GM11168 (cell line): ENCODE measurements around the gene UNC45A.
"Not testable (repeated sequence)": the region's sequence is repeated elsewhere in the genome, so short reads cannot be mapped to it uniquely, and the experiment has no call there.

Experiments
- in situ Hi-C: fragments of 300-500 bp; cut with MboI; formaldehyde crosslinking; loops from one replicate; pipeline ENCODE4 v1.12.0; 2022; ENCODE audit warnings: low sequenced_read_pairs; ENCODE audit not compliant: unreplicated experiment

Gene UNC45A

GRCh38 chr15:90902840-90903732, 32.0 kb upstream of the UNC45A start, which contains the start of gene MAN2A2:
Gene MAN2A2, plus strand, starts transcription at chr15:90903302. Its CDS starts 906 bp downstream, at chr15:90904208.
- in situ Hi-C loops: no loop called here

- in situ Hi-C loops: no loop called here
These were observed 31.1 kb upstream of the UNC45A start for GRCh38 chr15:90903733-90904536.

DNA sequence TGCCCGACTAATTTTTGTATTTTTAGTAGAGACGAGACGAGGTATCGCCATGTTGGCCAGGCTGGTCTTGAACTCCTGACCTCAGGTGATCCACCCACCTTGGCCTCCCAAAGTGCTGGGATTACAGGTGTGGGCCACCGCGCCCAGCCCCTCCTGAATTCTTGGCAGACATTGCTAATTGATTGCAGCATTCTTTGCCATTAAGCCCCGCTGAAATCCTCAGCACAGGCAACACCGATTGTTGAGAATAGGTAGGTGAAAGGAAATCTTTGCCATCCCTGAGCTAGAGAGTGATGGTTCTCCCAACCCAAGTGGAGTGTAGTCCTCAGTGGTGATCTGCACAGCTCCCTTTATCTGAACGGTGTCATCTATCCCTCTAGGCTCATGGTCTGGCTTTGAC, 30.3 kb upstream of the UNC45A start:
- in situ Hi-C loops: no loop called here

DNA sequence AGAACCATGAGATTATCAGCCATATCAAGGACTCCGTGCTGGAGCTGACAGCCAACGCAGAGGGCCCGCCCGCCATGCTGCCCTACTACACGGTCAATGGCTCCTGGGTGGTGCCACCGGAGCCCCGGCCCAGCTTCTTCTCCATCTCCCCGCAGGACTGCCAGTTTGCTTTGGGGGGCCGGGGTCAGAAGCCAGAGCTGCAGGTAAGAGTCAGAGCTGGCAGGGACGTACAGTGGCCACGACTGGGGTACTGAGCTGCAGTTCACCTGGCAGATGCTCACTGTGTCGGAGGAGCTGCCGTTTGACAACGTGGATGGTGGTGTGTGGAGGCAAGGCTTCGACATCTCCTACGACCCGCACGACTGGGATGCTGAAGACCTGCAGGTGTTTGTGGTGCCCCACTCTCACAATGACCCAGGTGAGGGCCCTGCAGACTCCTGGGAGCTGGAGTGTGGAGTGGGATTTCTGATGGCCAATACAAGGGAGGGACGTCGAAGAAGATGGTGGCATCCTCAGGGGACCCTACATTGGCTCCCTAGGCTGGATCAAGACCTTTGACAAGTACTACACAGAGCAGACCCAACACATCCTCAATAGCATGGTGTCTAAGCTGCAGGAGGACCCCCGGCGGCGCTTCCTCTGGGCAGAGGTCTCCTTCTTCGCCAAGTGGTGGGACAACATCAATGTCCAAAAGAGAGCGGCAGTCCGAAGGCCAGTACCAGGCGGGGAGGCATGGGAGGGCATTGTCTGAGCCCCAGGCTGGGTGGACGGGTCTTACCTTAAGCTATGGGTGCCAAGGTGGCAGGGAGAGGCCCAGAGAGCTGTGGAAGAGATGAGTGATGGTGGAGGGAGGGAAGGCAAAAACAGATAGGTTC, 29.5 kb upstream of the UNC45A start:
- in situ Hi-C loops: no loop called here

DNA sequence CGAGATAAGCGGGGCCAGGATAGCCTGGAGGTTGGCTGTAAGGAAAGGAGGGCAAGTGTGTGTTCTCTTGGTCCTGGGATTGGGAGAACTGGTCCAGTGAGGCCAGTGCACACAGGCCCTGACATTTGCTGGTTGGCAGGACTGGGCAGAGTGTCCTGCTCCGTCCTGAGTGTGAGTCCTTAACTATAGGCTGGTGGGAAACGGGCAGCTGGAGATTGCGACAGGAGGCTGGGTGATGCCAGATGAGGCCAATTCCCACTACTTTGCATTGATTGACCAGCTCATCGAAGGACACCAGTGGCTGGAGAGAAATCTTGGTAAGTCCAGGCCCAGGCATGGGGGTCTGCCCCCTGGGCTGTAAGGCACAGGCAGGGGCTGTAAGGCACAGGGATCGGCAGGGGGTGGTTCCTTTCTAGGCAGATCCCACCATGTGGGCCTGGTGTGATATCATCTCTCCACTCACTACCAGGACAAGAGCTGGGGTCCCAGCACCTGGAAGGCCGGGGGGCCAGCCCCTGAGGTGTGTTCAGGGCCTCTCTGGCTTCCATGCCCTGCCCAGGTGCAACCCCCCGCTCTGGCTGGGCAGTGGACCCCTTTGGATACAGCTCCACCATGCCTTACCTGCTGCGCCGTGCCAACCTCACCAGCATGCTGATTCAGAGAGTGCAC, 28.8 kb upstream of the UNC45A start:
- in situ Hi-C loops: no loop called here

- in situ Hi-C loops: no loop called here
These were observed 27.9 kb upstream of the UNC45A start for GRCh38 chr15:90907051-90907660.

- in situ Hi-C loops: no loop called here
These were observed 27.1 kb upstream of the UNC45A start for GRCh38 chr15:90907838-90908507.

GRCh38 chr15:90909449-90909848, 25.6 kb upstream of the UNC45A start:
- in situ Hi-C loops: not testable (repeated sequence)

GRCh38 chr15:90909976-90910375, 25.1 kb upstream of the UNC45A start:
- in situ Hi-C loops: no loop called here

- in situ Hi-C loops: no loop called here
These were observed 24.4 kb upstream of the UNC45A start for GRCh38 chr15:90910441-90911301.

DNA sequence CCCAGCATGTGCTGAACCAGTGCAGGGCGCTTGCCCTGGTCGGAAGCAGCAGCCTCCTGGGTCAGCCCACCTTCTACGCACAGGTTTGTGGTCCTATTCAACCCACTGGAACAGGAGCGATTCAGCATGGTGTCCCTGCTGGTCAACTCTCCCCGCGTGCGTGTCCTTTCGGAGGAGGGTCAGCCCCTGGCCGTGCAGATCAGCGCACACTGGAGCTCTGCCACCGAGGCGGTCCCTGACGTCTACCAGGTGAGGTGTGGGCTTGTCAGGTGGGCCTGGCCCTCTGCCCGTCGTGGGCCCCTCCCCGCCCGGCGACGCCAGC, 23.8 kb upstream of the UNC45A start:
- in situ Hi-C loops: no loop called here

- in situ Hi-C loops: no loop called here
These were observed 22.9 kb upstream of the UNC45A start for GRCh38 chr15:90911906-90912769.

GRCh38 chr15:90912770-90913075, 22.4 kb upstream of the UNC45A start:
- in situ Hi-C loops: no loop called here

DNA sequence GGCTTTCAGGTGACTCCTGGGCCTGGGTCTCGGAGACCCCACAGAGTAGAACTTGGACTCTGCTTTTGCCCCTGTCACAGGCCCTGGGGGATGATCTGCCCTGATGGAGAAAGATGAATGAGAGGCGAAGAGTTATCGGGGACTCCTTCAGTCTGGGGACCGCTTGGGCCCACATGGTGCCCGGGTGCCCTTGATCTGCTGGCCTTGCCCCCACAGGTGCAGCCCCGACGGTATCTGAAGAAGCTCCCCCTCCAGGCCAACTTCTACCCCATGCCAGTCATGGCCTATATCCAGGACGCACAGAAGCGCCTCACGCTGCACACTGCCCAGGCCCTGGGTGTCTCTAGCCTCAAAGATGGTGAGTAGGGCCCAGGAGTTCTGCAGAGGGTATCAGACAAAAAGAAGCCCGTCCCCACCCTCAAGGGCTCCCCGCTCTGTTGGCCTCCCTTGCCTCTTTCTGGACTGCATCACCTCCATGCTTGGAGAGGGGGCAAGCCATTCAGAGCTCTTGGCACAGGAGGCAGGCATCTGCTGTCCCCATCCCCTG, 21.6 kb upstream of the UNC45A start:
- in situ Hi-C loops: no loop called here

- in situ Hi-C loops: no loop called here
These were observed 20.6 kb upstream of the UNC45A start for GRCh38 chr15:90914305-90915080.

DNA sequence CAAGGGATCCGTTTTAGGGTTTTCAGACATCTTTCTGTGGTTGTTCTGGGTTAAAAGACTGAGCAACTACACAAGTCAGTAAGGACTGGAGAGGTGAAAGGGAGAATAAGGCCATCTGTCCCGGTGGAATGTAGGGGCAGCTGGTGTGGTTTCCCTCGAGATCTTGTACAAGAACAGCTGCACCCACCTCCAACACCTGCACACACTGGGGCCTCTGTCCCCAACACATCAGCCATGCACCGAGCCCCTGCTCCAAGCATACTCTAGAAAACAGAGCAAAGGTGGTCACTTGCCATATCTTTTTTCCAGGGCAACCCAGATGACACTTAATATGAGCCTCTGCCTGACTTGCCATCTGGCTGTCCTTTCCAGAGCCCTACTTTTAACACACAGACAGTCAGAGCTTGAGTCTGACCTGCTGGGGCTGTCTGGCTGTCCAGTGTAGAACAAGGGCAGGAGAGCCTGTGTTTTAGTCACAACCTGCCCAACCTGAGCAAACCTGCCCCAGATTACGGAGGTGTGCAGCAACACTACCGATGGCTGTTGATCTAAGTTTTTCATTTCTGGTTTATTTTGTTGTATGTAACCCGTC, 19.8 kb upstream of the UNC45A start:
- in situ Hi-C loops: no loop called here
